CD8-positive, alpha-beta memory T cell (primary cell): ENCODE data around the gene ATXN1L. TPM values are rescaled to one million over a fixed set of nuclear protein-coding genes. Genes with fewer than 3 reads are reported as not detected.
"Not testable (repeated sequence)": the region's sequence is repeated elsewhere in the genome, so short reads cannot be mapped to it uniquely, and the experiment has no call there.

Source experiments
- CTCF ChIA-PET: fragments of 350-600 bp; sonication (Branson Sonifier 250); formaldehyde crosslinking; loops from one replicate; lab custom pipeline; 2021; ENCODE audit warnings: antibody characterized with exemption; lab: Charles Lee
- POLR2A ChIA-PET: fragments of 350-600 bp; sonication (Branson Sonifier 250); formaldehyde crosslinking; loops from one replicate; lab custom pipeline; 2021; ENCODE audit warnings: antibody characterized with exemption; lab: Charles Lee
- DNase-seq, 5 donors: peaks; one replicate each; pipeline versions ENCODE4 v3.0.0 to v3.0.0-alpha.2; 2020 to 2022; ENCODE audit warnings: mixed read lengths in 1 of 5
- H3K27ac ChIP-seq: one replicate; pipeline ENCODE4 v1.7.0; 2013; ENCODE audit warnings: low read depth, mild to moderate bottlenecking, low read length, moderate library complexity
- H3K27me3 ChIP-seq: 2 replicates; pipeline ENCODE4 v1.7.0; 2013; ENCODE audit warnings: low read length, mild to moderate bottlenecking; ENCODE audit not compliant: insufficient read depth, poor library complexity, severe bottlenecking
- H3K36me3 ChIP-seq: 2 replicates; pipeline ENCODE4 v1.7.0; 2013; ENCODE audit warnings: mild to moderate bottlenecking, low read length, moderate library complexity; ENCODE audit not compliant: insufficient read depth
- H3K4me1 ChIP-seq: 2 replicates; pipeline ENCODE4 v1.7.0; 2013; ENCODE audit warnings: mild to moderate bottlenecking, low read length, moderate library complexity; ENCODE audit not compliant: insufficient read depth
- H3K4me3 ChIP-seq: 2 replicates; pipeline ENCODE4 v1.7.0; 2013; ENCODE audit warnings: mild to moderate bottlenecking, low read length
- H3K9me3 ChIP-seq: 2 replicates; pipeline ENCODE4 v1.7.0; 2013; ENCODE audit warnings: mild to moderate bottlenecking, low read length
- H3K27ac Mint-ChIP-seq, 8 donors: one replicate each; pipeline ENCODE4 v1.8.0; 2020 to 2021; ENCODE audit warnings: mixed read lengths in 8 of 8, mild to moderate bottlenecking in 6 of 8, inconsistent platforms in 3 of 8, moderate library complexity in 3 of 8
- H3K27me3 Mint-ChIP-seq, 2 donors: one replicate each; pipeline ENCODE4 v1.8.0; 2020 to 2021; ENCODE audit warnings: mixed read lengths in 2 of 2, mild to moderate bottlenecking in 1 of 2, moderate library complexity in 1 of 2
- H3K36me3 Mint-ChIP-seq, 3 donors: one replicate each; pipeline ENCODE4 v1.8.0; 2020 to 2021; ENCODE audit warnings: mixed read lengths in 3 of 3, inconsistent platforms in 1 of 3, mild to moderate bottlenecking in 1 of 3
- H3K4me1 Mint-ChIP-seq, 3 donors: one replicate each; pipeline ENCODE4 v1.8.0; 2020 to 2021; ENCODE audit warnings: mixed read lengths in 3 of 3, inconsistent platforms in 1 of 3, mild to moderate bottlenecking in 1 of 3
- H3K4me3 Mint-ChIP-seq, 7 donors: one replicate each; pipeline ENCODE4 v1.8.0; 2020 to 2021; ENCODE audit warnings: mixed read lengths in 7 of 7, mild to moderate bottlenecking in 6 of 7, moderate library complexity in 4 of 7, inconsistent platforms in 2 of 7
- H3K9me3 Mint-ChIP-seq, 5 donors: one replicate each; pipeline ENCODE4 v1.8.0; 2020 to 2022; ENCODE audit warnings: mixed read lengths in 5 of 5, mild to moderate bottlenecking in 3 of 5, moderate library complexity in 2 of 5, inconsistent platforms in 1 of 5
- polyA plus RNA-seq: library from polyadenylated mRNA; unstranded; fragments of 300-500 nt; fragmentation: Illumina TruSeq; gene quantifications from one replicate; pipeline ENCODE4 v1.2.3, GENCODE V29; 2021
- total RNA-seq, 2 experiments: library from RNA; stranded (reverse); gene quantifications; one replicate each; pipeline ENCODE4 v1.2.3, GENCODE V29; 2021

ATXN1L gene
- total and polyA plus RNA-seq, 3 experiments from 2014 or later, result 11.9 to 19.7 (median 16.9) TPM

DNA sequence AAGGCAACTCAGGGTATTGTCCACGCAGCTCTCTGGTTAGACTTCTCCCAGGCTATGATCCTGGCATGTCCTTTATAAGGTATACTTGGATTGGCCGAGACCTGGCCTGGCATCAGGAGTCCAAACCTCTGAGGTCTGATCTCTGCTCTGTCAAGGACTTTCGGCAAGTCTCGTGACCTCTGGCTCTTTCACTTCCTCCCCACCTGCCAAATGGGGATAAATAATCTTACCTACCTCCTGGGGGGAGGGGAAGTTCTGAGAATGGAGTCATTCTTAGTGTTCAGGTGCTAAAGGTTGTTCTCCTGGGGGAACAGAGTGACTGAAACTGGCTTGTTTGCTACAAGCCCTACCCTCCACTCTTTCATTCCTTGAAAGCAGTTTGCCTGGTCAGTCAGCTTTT lies 7.6 kb downstream of the ATXN1L start:
- Histone ChIP-seq H3K4me1 (peaks cover 38% of the 10 kb centered on the region), H3K36me3 (peaks cover 22% of the 10 kb centered on the region), H3K27me3 (no peaks in the 10 kb centered on the region), H3K27ac (no peak overlapping the region), H3K9me3 (no peaks in the 10 kb centered on the region), H3K4me3 (no peak overlapping the region)
- no peaks in the 10 kb centered on the region for H3K9me3 Mint-ChIP-seq
- CTCF ChIA-PET, result interaction anchor here (3.9 to 6.4 kb wide), 2 partner anchors 28 to 30 kb away, joined by 19 to 57 read pairs; partner anchors contain the start of gene ZNF821
- no peaks in the 10 kb centered on the region for H3K27me3 Mint-ChIP-seq
- no peak for DNase-seq
- POLR2A ChIA-PET, result no interaction called here
- peaks cover 10 to 72% (median 16%) of the 10 kb centered on the region in 3 donors for H3K36me3 Mint-ChIP-seq
- H3K4me1 Mint-ChIP-seq, result peaks cover 58 to 81% (median 76%) of the 10 kb centered on the region in 3 donors
- peak overlapping the region; percentile 17 to 93 (median 74) for H3K27ac Mint-ChIP-seq
- peak overlapping the region in 2 of 7 donors; percentile 14 to 23 for H3K4me3 Mint-ChIP-seq

DNA sequence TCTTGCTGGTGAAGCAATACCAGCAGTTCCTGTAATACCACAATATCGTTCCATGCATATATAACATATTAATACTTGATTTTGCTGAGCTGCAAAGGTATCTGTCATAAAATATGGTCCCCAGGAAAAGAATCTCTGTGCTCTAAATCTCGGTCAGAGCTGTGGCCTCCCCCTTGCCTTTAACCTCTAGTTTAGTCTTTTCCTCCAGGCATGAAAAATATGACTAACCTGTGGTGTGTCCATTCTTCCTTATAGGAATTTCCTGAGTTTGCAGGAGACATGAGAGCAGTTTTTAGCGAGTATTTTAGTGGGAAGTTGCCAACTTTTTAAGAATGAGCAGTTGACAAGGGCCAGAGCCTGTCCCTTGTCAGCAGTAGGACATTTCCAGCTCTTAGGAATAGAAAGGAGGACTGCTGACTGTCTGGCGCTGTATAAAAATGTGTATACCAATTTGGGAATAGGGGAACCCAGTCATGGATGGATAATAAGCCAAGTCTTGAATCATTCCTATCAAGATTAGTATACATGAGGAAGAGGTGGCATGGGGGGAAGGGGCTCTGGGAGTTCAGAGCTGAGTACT lies 8.7 kb downstream of the ATXN1L start:
- no peak overlapping the region for H3K4me3 ChIP-seq
- ChIA-PET CTCF (interaction anchor here (1.2 to 6.4 kb wide), 2 partner anchors 27 to 86 kb away, joined by 4 to 57 read pairs; partner anchors contain the start of gene ZNF821), POLR2A (interaction anchor here (2.1 to 2.9 kb wide), 2 partner anchors 8 to 28 kb away, joined by 9 to 14 read pairs; partner anchors contain the start of genes ATXN1L and ZNF821)
- H3K27ac ChIP-seq, result peak overlapping the region; percentile 21
- no peaks in the 10 kb centered on the region for H3K27me3 ChIP-seq
- H3K4me3 Mint-ChIP-seq, result peak overlapping the region in 2 of 7 donors; percentile 37 to 40
- peaks cover 38% of the 10 kb centered on the region for H3K4me1 ChIP-seq
- peaks cover 7 to 71% (median 12%) of the 10 kb centered on the region in 3 donors for H3K36me3 Mint-ChIP-seq
- H3K4me1 Mint-ChIP-seq, result peaks cover 59 to 84% (median 78%) of the 10 kb centered on the region in 3 donors
- H3K36me3 ChIP-seq, result peaks cover 20% of the 10 kb centered on the region
- no peaks in the 10 kb centered on the region for H3K9me3 ChIP-seq
- H3K27me3 Mint-ChIP-seq, result no peaks in the 10 kb centered on the region
- peak overlapping the region; percentile 81 to 98 (median 94) for H3K27ac Mint-ChIP-seq
- H3K9me3 Mint-ChIP-seq, result no peaks in the 10 kb centered on the region
- no peak for DNase-seq

DNA sequence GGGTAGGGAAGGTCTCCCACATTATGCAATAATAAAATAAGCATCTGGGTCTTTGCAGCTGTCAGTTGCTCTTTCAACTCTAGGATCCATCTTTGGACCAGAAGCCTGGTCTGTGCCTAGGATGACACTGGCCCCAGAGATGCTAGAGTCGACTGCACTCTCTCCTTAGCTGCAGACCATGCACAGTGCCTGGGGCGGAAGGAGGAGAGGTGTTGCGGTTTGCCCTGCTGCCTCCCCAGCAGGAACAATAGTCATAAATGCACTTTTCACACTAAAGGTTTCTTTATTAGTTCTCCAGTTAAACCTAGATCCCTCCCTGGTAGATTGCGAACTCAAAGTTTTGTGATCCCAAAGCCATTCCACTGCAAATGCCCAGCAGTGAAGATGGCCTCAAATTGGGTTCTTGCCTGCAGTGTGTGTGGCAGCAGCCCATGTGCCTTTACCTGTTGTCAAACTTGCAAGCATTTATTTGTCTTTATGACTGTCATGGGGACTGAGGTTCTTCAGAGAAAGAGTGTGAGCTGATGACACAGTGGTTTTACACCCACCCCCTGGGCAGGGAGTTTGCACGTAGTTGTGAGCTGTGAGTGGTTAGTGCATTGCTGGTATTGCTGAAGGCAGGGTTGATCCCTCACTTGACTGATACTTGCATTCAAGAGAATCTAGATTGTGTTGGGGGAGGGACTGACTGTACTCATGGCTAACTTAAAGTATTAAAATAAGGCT lies 10.3 kb downstream of the ATXN1L start:
- Histone ChIP-seq H3K27me3 (no peaks in the 10 kb centered on the region), H3K9me3 (no peaks in the 10 kb centered on the region), H3K36me3 (peaks cover 5% of the 10 kb centered on the region), H3K4me3 (no peak overlapping the region), H3K4me1 (peaks cover 38% of the 10 kb centered on the region), H3K27ac (peak overlapping the region; percentile 68)
- H3K9me3 Mint-ChIP-seq, result no peaks in the 10 kb centered on the region
- no peaks in the 10 kb centered on the region for H3K27me3 Mint-ChIP-seq
- peaks cover 0 to 64% (median 4%) of the 10 kb centered on the region in 3 donors for H3K36me3 Mint-ChIP-seq
- peaks cover 55 to 79% (median 70%) of the 10 kb centered on the region in 3 donors for H3K4me1 Mint-ChIP-seq
- CTCF ChIA-PET, result interaction anchor here (1.0 to 6.4 kb wide), 5 partner anchors 10 to 87 kb away, joined by 3 to 57 read pairs (median 5); partner anchors contain the start of genes ATXN1L and ZNF821
- H3K4me3 Mint-ChIP-seq, result peak overlapping the region; percentile 32 to 88 (median 71)
- POLR2A ChIA-PET, result interaction anchor here (2.1 to 2.9 kb wide), 2 partner anchors 10 to 26 kb away, joined by 9 to 14 read pairs; partner anchors contain the start of genes ATXN1L and ZNF821
- peak in 3 of 5 donors; percentile 31 to 78 (median 49) for DNase-seq
- H3K27ac Mint-ChIP-seq, result peak overlapping the region; percentile 69 to 98 (median 90)

DNA sequence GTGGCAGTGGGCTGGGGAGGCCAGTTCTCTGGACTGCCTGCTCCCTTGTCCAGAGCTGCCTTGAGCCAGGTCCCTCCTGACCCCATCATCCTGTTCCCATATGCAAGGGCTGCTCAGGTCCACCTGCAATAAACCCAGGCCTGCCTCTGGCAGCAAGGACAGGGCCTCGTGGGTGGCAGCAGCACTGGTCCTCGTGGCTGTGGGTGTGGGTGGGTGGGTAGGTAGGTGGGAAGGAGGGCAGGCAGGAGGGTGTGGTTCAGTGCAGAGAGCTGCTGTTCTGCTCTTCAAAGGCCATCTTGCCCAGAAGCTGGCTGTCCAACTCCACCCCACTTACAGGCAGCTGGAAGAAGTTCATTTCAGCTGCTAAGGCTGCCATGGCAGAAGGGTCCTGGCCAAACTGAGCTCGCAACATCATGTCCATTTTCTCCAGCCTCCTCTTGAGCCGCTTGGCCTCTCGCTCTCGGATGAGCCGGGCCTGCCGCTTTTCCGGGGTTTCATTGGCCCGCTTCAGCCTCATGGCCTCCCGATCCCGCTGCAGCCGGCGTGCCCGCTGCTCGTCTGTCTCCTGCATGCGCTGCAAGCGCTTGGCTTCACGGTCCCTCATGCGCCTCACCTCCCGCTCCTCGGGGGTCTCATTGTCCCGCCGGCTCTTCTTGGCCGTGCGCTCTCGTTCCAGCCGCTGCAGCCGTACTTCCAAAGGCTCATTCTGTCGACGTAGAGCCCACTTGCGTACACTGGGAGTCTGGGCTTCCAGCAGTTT lies 14.2 kb downstream of the ATXN1L start:
- Histone ChIP-seq H3K9me3 (no peaks in the 10 kb centered on the region), H3K36me3 (peaks cover 5% of the 10 kb centered on the region), H3K27ac (no peak overlapping the region), H3K4me3 (no peak overlapping the region), H3K4me1 (peaks cover 24% of the 10 kb centered on the region), H3K27me3 (no peaks in the 10 kb centered on the region)
- Mint-ChIP-seq H3K27me3 (no peaks in the 10 kb centered on the region), H3K4me1 (peaks cover 29 to 50% (median 39%) of the 10 kb centered on the region in 3 donors), H3K4me3 (no peak overlapping the region), H3K27ac (peak overlapping the region in 5 of 8 donors; percentile 40 to 82 (median 54)), H3K36me3 (peaks cover 0 to 60% (median 3%) of the 10 kb centered on the region in 3 donors), H3K9me3 (no peaks in the 10 kb centered on the region)
- ChIA-PET POLR2A (no interaction called here), CTCF (interaction anchor here (1.0 to 6.4 kb wide), 2 partner anchors 22 to 37 kb away, joined by 3 to 57 read pairs; partner anchors contain the start of gene ZNF821)
- no peak for DNase-seq

DNA sequence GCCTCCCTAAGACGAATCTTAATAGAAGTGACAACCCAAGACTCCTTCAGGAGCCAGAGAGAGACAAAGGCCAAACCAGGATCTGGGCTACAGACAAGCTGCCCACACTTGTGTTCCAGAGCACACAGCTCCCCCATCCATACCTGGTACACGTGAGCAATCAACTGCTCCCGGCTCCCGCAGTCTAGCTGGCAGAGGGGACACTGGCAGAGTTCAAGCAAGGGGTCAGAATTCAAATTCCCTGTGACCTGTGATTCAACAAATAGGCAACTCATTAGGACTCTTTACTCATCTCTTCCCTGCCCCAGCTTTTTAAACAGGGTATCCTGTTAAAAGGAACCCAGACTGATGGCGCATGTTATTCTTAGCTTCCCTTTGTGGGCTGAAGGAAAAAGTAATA lies 18.2 kb downstream of the ATXN1L start:
- no peaks in the 10 kb centered on the region for H3K9me3 ChIP-seq
- no peak for DNase-seq
- H3K27me3 ChIP-seq, result no peaks in the 10 kb centered on the region
- ChIA-PET POLR2A (no interaction called here), CTCF (interaction anchor here (5.8 kb wide), 1 partner anchor 18 kb away, joined by 31 read pairs; no protein-coding TSS in a partner anchor)
- Mint-ChIP-seq H3K27ac (peak overlapping the region in 3 of 8 donors; percentile 12 to 36 (median 21)), H3K9me3 (no peaks in the 10 kb centered on the region), H3K4me3 (no peak overlapping the region), H3K27me3 (no peaks in the 10 kb centered on the region), H3K4me1 (peaks cover 8 to 33% (median 21%) of the 10 kb centered on the region in 3 donors), H3K36me3 (peaks cover 0 to 68% (median 11%) of the 10 kb centered on the region in 3 donors)
- no peak overlapping the region for H3K27ac ChIP-seq
- peaks cover 4% of the 10 kb centered on the region for H3K36me3 ChIP-seq
- peaks cover 5% of the 10 kb centered on the region for H3K4me1 ChIP-seq
- H3K4me3 ChIP-seq, result no peak overlapping the region

DNA sequence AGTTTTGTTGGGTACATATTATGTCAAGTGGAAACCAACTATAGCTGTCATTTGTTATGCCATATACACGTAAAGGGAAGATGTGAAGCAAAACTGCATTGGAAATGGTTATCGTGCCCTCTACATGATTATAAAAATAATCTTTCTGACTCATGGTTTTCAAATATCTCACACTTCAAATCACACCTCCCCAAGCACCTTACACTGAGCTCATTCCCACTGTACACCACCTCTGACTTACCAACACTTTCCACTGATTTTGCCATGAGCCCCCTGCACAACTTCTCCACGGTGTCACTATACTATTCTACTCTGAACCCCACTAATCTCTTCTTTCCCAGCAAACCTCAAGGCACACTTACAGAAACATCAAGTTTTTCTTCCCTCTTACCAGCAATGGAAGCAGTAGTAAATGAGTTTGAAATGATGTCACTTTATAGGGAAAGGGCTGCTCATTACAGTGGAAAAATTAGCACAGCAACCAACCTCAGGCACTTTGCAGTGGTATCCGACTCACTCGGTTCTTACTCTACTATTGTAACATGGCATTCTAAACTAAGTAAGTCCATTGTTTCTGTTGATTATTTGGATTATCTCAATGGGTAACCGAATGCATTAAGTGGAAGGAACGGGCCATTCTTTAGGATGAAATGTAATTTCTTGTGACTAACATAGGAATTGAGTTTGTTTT lies 19.5 kb downstream of the ATXN1L start:
- no peaks in the 10 kb centered on the region for H3K36me3 ChIP-seq
- H3K27me3 Mint-ChIP-seq, result no peaks in the 10 kb centered on the region
- no peak for DNase-seq
- no peak overlapping the region for H3K4me3 ChIP-seq
- H3K36me3 Mint-ChIP-seq, result peaks cover 0 to 72% (median 15%) of the 10 kb centered on the region in 3 donors
- H3K9me3 Mint-ChIP-seq, result no peaks in the 10 kb centered on the region
- ChIA-PET CTCF (interaction anchor here (1.5 to 5.8 kb wide), 2 partner anchors 9 to 17 kb away, joined by 5 to 31 read pairs; no protein-coding TSS in a partner anchor), POLR2A (interaction anchor here (0.9 kb wide), 1 partner anchor 15 kb away, joined by 4 read pairs; no protein-coding TSS in a partner anchor)
- no peaks in the 10 kb centered on the region for H3K9me3 ChIP-seq
- H3K27ac ChIP-seq, result no peak overlapping the region
- peaks cover 5% of the 10 kb centered on the region for H3K4me1 ChIP-seq
- H3K4me1 Mint-ChIP-seq, result peaks cover 8 to 31% (median 16%) of the 10 kb centered on the region in 3 donors
- no peaks in the 10 kb centered on the region for H3K27me3 ChIP-seq
- H3K27ac Mint-ChIP-seq, result peak overlapping the region; percentile 32 to 71 (median 58)
- H3K4me3 Mint-ChIP-seq, result peak overlapping the region in 4 of 7 donors; percentile 6 to 48 (median 22)

DNA sequence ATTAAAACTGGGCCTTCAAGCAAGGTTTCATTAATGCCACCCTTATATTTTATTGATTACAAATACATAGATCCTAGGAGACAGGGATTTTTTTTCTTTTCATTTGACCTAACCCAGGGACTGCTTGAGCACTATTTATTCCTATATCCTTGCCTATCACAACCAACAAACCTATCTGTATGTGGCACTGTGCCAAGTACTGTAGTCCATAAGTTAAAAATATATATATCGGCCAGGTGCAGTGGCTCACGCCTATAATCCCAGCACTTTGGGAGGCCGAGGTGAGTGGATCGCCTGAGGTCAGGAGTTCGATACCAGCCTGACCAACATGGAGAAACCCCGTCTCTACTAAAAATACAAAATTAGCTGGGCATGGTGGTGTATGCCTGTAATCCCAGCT lies 21.4 kb downstream of the ATXN1L start:
- H3K36me3 ChIP-seq, result not testable (repeated sequence)
- CTCF ChIA-PET, result interaction anchor here (5.8 kb wide), 1 partner anchor 15 kb away, joined by 31 read pairs; no protein-coding TSS in a partner anchor

More for the DNA sequence above, 21.4 kb downstream of the ATXN1L start:
- not testable (repeated sequence) for H3K27me3 Mint-ChIP-seq, DNase-seq, H3K9me3 ChIP-seq, H3K4me3 Mint-ChIP-seq, H3K4me3 ChIP-seq, H3K4me1 ChIP-seq, H3K27ac Mint-ChIP-seq, H3K27me3 ChIP-seq, H3K9me3 Mint-ChIP-seq, H3K27ac ChIP-seq
- H3K4me1 Mint-ChIP-seq, result peaks cover 8 to 30% (median 16%) of the 10 kb centered on the region in 3 donors
- peaks cover 0 to 67% (median 17%) of the 10 kb centered on the region in 3 donors for H3K36me3 Mint-ChIP-seq
- POLR2A ChIA-PET, result interaction anchor here (1.5 kb wide), 1 partner anchor 17 kb away, joined by 4 read pairs; the partner anchor contains the start of gene ZNF821
